ENCODE data around the gene FFAR3. TPM values are rescaled to one million over a fixed set of nuclear protein-coding genes. Genes with fewer than 3 reads are reported as not detected.
"Not testable (repeated sequence)": the region's sequence is repeated elsewhere in the genome, so short reads cannot be mapped to it uniquely, and the experiment has no call there.

FFAR3 gene
- total RNA-seq, 4 donors from 2014 or later, result 0.95 to 5.5 (median 2.2) TPM

DNA sequence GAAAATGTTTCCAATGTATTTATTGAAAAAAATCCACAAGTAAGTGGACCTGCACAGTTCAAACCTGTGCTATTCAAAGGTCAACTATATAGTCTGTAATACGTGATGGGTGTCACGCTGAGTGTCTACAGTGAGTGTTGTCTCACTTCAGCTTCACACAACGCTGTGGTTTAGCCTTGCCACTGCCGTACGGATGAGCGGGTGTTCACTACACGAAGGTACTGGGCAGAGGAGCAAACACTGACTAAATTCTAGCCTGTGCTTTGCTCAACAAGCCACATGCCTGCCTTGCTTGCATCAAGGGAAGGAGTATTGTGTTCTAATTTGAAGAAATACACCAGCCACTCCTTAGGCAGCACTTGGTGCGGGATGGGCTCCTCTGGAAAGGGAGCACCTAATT is 3.4 kb upstream of the FFAR3 start:
- TF ChIP-seq, protein P1, sequence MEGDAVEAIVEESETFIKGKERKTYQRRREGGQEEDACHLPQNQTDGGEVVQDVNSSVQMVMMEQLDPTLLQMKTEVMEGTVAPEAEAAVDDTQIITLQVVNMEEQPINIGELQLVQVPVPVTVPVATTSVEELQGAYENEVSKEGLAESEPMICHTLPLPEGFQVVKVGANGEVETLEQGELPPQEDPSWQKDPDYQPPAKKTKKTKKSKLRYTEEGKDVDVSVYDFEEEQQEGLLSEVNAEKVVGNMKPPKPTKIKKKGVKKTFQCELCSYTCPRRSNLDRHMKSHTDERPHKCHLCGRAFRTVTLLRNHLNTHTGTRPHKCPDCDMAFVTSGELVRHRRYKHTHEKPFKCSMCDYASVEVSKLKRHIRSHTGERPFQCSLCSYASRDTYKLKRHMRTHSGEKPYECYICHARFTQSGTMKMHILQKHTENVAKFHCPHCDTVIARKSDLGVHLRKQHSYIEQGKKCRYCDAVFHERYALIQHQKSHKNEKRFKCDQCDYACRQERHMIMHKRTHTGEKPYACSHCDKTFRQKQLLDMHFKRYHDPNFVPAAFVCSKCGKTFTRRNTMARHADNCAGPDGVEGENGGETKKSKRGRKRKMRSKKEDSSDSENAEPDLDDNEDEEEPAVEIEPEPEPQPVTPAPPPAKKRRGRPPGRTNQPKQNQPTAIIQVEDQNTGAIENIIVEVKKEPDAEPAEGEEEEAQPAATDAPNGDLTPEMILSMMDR (IDR thresholded peaks at IDR 0.05), result no peak
- DNase-seq (ENCODE audit: low spot score) (no peak), ATAC-seq (ENCODE audit: low FRiP score) (no peak)

DNA sequence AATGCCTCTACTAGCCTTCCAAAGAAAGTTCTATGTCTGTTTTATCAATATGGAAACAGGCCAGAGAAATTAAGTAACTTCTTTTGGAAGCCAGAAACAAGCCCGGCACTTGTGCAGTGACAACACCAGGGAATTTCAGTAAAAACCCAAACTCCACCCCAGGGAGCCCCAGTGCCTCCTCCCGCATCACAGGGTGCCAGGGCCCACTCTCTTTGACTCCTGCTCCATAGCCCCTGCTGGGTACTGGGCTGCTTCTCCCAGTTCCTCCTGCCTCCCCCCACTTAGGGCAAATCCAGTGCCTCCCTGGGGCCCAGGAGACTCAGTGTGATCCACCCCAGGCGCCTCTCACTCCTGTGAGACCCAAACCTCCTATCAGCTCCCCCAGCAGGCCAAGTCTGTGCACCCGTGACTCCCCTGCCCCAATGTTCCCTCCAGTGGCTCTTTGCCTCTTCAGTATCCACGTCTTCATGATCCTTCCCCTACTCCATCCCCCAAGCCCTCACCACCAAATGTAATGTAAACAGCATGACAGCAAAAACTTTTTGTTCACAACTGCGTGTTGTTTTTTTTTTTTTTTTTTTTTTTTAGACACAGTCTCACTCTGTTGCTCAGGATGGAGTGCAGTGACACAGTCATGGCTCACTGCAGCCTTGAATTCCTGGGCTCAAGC is 2.3 kb upstream of the FFAR3 start:
- ATAC-seq (ENCODE audit: low FRiP score), result no peak
- TF ChIP-seq, protein P1 (IDR thresholded peaks at IDR 0.05), result no peak
- no peak for DNase-seq (ENCODE audit: low spot score)

DNA sequence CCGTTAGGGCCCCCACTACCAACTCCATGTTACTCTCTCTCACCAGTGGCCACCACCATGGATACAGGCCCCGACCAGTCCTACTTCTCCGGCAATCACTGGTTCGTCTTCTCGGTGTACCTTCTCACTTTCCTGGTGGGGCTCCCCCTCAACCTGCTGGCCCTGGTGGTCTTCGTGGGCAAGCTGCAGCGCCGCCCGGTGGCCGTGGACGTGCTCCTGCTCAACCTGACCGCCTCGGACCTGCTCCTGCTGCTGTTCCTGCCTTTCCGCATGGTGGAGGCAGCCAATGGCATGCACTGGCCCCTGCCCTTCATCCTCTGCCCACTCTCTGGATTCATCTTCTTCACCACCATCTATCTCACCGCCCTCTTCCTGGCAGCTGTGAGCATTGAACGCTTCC is 574 bp downstream of the FFAR3 start:
- ATAC-seq (ENCODE audit: low FRiP score); DNase-seq (ENCODE audit: low spot score): not testable (repeated sequence)

DNA sequence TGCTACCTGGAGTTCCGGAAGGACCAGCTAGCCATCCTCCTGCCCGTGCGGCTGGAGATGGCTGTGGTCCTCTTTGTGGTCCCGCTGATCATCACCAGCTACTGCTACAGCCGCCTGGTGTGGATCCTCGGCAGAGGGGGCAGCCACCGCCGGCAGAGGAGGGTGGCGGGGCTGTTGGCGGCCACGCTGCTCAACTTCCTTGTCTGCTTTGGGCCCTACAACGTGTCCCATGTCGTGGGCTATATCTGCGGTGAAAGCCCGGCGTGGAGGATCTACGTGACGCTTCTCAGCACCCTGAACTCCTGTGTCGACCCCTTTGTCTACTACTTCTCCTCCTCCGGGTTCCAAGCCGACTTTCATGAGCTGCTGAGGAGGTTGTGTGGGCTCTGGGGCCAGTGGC is 1.1 kb downstream of the FFAR3 start:
- not testable (repeated sequence) for DNase-seq (ENCODE audit: low spot score); ATAC-seq (ENCODE audit: low FRiP score)

DNA sequence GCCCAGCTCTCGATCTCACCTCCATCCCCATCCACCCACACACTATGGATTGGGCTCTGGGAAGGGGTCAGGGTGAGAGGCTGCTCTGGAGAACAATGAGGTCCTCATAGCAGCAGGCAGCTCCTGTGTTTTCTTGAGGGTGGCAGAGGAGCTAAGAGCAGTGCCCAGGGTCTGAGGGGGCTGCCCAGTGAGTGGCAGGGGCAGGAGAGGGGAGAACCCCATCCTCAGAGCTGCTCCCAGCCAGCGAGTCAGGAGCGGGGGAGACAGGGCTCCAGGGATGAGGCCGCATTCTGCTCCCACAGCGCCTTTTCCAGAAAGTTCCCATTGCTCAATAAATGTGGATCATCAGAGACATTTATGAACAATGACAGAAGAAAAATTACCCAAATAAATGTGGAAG is 1.8 kb downstream of the FFAR3 start:
- DNase-seq (ENCODE audit: low spot score); ATAC-seq (ENCODE audit: low FRiP score): not testable (repeated sequence)

DNA sequence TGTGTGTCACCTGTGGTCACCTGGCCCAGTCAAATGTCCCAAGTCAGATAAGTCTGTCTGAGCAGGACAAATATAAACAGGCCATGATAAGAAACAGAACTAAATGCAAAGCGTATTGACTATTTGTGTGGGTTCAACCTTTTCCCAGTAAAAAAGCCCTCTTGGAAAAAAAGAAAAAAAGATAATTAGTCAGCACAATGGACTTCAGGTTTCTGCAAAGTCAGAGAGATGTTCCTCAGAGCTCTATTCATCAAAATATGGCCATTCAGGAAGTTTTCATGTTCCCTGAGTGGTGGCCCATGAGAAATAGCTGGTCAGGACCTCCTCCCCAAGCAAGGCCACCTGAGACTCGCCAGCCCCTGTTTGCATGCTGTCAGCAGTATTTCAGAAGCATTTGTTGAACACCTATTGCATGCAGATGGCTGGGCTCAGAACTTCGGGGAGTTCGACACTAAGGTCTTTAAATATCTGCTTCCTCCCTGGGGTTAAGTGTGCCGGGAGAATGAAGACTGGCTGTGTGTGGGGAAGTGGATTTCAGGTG is 2.7 kb downstream of the FFAR3 start:
- ATAC-seq (ENCODE audit: low FRiP score) (no peak), DNase-seq (ENCODE audit: low spot score) (no peak)
- TF ChIP-seq, protein P1 (IDR thresholded peaks at IDR 0.05), result no peak

DNA sequence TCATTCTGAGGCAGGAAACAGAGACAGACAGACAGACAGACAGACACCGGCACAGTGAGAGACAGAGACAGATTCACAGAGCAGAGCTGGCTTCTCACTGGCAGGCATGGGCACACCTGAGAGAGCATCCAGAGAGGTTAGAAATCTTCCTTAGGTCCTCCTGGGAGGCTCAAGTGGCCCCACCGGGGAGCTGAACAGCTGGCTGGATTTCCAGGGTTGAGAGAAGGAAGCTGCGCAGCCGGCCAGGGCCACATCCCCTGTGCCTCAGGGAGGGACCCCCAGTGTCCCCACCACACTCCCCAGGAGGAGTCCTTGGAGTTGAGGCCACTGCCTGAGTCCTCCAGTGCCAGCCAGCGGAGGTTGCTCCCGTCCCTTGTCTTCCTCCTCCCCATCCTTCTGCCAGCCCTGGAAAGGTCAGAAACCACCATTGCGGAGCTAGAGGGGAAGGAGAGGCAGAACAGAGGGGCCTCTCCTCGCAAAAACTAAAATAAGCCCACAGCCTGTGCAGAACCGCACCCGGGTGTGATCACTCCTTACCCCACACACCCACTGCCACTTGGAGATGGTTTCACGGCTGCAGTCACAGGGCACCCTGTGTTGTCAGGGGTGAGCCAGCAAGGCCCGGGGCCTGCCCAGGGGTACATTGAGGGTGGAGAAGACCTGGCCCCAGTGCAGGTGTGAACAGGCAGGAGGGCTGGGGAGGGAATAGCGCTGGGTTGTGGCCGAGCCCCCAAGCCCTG is 4.2 kb downstream of the FFAR3 start:
- no peak for ATAC-seq (ENCODE audit: low FRiP score)
- no peak for DNase-seq (ENCODE audit: low spot score)
- TF ChIP-seq, protein P1 (IDR thresholded peaks at IDR 0.05), result no peak

DNA sequence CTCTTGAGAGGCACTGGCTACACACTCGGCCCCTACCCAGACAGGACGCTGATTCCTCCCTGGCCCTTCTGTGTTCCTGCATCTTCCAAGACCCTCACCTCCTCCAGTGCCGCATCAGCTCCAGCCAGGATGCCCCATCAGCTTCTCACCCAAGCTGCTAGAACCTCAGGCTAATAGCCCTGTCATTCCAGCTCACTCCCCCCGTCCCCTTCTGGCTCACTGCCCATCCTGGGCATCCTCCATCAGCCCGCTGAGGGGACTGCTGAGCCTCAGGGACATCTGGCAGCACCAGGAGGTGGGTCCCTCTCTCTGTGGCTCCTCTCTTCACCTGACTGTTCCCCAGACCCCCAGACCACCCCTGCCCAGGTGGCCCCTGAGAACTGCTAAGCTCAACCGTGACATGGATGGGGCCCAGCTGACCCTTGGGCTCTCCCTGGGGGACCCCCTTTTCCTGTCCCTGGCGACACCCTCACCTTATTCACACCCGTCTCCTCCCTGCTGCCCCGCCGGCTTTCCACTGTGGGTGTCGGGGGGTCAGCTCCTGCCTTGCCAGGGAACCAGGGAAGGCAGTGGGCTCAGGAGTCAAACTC is 4.8 kb downstream of the FFAR3 start:
- TF ChIP-seq, protein P1 (IDR thresholded peaks at IDR 0.05), result no peak
- no peak for DNase-seq (ENCODE audit: low spot score)
- no peak for ATAC-seq (ENCODE audit: low FRiP score)

Measured in omental fat pad (tissue), 4 donors.